ENCODE measurements around the gene FKBP4.

DNA sequence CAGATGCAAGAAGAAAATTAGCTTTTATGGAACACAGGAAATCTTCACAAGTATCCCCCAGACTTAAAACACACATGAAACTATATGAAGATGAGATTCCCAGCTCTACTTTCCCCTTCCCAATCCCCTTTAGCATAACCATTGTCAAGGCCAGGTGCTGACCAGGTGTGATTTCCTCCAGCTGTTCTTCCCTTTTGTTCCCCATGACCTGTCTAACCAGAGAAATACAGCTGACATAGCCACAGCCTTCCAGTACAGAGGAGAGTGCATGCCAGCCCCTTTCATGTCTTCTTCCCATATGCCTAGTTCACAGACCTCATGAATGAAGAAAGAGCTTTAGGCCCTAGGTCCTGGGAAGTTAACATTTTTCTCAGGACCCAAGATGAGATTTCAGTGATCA lies 43.5 kb upstream of the FKBP4 start:
- TF ChIP-seq, protein P1, sequence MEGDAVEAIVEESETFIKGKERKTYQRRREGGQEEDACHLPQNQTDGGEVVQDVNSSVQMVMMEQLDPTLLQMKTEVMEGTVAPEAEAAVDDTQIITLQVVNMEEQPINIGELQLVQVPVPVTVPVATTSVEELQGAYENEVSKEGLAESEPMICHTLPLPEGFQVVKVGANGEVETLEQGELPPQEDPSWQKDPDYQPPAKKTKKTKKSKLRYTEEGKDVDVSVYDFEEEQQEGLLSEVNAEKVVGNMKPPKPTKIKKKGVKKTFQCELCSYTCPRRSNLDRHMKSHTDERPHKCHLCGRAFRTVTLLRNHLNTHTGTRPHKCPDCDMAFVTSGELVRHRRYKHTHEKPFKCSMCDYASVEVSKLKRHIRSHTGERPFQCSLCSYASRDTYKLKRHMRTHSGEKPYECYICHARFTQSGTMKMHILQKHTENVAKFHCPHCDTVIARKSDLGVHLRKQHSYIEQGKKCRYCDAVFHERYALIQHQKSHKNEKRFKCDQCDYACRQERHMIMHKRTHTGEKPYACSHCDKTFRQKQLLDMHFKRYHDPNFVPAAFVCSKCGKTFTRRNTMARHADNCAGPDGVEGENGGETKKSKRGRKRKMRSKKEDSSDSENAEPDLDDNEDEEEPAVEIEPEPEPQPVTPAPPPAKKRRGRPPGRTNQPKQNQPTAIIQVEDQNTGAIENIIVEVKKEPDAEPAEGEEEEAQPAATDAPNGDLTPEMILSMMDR (conservative IDR thresholded peaks at IDR 0.05) = no peak
- no peak for TF ChIP-seq ZFX (IDR thresholded peaks at IDR 0.05)
